Activated gamma-delta T cell (primary cell): ENCODE data around the gene POLR2L.

Experiments
- DNase-seq: peaks from one replicate; lab custom pipeline; 2025; lab: John Stamatoyannopoulos, UW

The POLR2L gene

DNA sequence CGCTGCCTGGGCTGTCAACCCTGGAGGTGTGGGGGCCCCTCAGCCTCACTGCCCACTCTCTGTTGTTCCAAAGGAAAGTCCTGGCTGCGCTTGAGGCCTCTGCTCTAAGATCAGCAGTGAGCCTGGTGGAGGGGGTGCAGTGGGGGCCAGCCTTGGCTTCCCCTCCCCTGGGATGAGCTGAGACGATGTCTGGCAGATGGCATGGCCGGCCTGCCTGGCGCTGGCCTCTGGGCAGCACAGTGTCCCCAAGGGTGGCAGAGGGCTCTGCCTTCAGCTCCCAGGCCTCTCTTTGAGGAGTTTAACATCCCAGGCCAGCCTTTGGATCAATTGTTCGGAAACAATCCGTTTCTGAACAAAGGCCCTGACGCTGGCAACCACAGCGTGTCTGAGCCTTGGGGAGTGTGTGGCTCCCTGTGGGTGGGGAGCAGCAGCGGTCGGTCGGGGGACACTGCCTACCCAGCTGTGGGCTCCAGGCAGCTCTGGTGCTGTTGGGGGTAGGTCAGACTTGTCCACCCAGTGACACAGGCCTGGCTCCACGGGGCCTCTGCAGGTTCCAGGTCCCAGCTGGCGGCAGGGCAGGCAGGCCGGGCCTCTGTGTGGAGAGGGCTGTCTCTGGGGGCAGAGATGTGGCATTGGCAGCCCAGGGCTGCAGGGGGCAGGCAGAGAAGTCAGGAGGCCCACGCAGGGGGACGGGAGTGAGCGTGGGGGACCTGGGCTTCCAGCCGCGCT lies 12.4 kb upstream of the POLR2L start:
- DNase-seq = no peak

GRCh38 chr11:853682-854448 lies 11.5 kb upstream of the POLR2L start:
- no peak for DNase-seq

DNA sequence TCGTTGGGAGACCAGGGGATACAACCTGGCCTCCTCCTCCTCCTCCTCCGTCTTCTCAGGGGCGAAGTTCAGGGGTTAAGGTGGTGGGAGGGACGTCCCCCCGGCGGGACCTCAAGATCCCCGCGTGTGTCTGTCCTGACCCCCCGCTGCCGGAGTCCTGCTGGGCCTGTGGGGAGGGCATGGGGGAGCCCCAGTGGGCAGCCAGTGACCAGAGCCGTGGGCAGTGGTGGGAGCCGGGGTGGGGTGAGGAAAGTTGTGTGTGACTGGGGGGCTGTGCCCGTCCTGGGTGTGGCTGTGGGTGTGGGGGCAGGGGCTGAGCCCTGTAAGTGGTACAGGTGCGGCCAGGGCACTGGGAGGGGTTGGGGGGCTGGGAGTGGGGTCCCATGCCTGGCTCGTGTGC lies 10.4 kb upstream of the POLR2L start:
- no peak for DNase-seq

- no peak for DNase-seq
Measured at GRCh38 chr11:850775-851763, 8.7 kb upstream of the POLR2L start.

- DNase-seq = no peak
Measured at GRCh38 chr11:849951-850774, 7.8 kb upstream of the POLR2L start.

GRCh38 chr11:849104-849824 lies 6.9 kb upstream of the POLR2L start:
- DNase-seq = peak; percentile 36

DNA sequence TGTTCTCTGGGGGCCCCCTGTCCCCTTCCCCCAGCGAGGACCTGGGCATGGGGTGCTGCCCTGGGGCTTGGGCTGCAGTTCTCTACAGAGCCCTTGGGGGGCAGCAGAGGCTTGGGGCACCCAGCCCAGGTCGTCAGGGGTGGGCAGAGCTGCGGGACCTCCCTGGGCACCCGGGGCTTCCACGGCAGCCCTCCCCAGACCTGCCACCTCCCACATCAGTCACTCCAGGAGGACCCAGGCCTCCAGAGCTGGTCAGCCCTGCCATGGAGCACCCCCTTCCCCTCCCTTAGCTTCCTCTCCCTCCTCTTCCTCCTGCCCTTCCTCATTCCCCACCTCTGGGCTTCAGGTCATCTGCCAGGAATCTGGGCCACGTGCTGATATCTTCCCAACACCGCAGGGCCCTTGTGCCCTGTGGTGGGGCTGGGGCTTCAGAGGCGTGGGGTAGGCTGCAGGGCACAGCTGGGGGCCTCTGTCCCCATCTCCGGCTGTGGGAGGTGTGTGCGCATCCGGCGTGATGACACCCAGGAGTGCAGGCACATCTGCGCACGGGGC lies 6.1 kb upstream of the POLR2L start:
- peak; percentile 31 for DNase-seq

GRCh38 chr11:847876-848275 lies 5.5 kb upstream of the POLR2L start:
- DNase-seq = no peak

DNA sequence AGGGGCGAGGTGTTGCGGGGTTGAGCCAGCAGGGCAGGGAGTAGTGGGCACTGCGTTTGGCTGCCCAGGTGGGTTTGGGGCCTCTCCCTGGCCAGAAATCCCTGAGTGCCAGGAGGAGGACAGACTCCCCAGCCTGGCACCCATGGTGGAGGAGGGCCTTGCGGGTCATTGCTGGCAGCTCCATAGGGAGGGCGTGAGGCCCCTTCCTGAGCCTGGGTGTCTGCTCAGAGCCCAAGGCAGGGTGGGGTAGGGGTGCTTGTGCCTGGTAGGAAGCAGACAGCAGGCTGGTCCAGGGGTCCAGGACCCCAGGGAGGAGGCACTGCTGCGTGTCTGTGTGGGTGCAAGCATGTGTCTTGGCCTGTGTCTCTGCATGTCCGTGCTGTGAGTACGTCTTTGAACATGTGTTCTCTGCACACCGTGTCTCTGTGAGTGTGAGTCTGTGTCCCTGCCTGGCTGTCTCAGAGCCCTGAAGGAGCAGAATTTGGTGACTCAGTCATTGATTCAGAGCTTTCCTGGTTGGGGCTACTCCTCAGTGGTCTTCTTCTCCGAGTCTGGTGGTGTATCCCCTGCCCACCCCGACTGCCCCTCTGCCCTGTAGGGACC lies 4.3 kb upstream of the POLR2L start:
- no peak for DNase-seq

DNA sequence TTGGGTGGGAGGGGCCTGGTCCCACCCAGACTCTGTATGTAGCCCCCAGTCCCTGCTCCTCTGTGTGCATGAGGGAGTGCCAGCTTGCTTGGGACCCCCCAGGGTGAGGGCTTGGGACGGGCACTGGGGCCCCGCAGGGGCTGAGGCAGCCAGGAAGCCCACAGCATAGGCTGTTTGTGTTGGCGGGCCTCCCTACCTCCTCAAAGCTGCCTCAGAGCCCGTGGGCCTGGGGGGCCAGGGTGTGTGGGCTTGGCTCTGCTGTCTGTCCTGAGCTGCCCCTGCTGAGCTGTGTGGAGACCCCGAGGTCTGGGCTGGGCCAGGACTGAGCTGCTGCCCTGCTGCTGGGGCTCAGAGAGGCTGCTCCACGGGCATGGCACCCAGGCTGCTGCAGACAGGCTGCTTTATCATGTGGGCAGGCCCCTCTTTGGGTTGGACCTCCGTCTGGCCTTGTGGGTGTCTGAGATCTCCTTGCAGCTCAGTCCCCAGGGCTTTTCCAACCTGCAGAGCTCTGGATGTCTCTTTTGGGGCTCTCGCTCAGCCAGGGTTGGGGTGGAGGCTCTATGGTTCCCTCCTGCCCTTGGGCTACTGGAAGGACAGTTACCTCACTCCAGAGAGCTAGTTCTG lies 3.7 kb upstream of the POLR2L start:
- no peak for DNase-seq

- no peak for DNase-seq
Measured at GRCh38 chr11:844693-845644, 2.6 kb upstream of the POLR2L start.

GRCh38 chr11:843818-844692 lies 1.7 kb upstream of the POLR2L start:
- no peak for DNase-seq

DNA sequence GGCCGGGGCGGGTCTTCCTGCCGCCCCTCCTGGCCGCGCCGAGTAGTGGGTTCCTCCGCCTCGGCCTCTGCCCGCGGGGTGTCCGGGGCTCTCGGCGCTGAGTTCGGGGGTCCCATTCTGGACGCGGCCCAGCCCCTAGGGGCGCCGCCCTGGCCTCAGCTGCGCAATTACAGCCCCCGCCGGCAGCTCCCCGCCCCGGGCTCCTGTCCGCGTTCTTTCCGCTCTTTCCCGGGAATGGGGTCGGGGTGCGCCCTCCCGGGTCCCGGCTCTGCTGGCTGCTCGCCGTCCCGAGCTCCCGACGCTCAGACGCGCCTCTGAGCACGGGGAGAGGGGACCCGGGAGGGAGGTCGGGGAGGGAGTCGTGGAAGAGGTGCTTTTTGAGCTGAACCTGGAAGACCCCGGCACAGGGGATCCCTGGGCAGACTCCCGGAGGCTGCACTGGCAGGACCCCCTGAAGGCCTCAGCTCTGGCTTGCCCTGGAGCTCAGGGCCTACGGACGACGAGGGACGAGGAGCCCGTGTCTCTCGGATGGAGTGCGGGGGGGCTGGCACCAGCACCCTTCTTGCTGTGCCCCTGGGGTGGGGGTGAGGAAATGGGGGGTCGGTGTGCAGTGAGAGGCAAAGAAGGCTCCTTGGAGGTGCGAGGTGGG lies 881 bp upstream of the POLR2L start:
- DNase-seq = no peak

- no peak for DNase-seq
Measured at GRCh38 chr11:841981-842369, 354 bp downstream of the POLR2L start.

GRCh38 chr11:839875-840617 lies 2.3 kb downstream of the POLR2L start:
- DNase-seq = no peak

- no peak for DNase-seq
Measured at GRCh38 chr11:839280-839623, 3.1 kb downstream of the POLR2L start.
